GM20431 (cell line): Measurements from ENCODE around the gene CHCHD3.
"Not testable (repeated sequence)": the region's sequence is repeated elsewhere in the genome, so short reads cannot be mapped to it uniquely, and the experiment has no call there.

Source experiments
- in situ Hi-C: fragments of 300-500 bp; cut with MseI, MboI; formaldehyde crosslinking; loops from one replicate; pipeline ENCODE4 v1.15.0; 2020; ENCODE audit warnings: low sequenced_read_pairs; ENCODE audit not compliant: unreplicated experiment

The CHCHD3 gene

DNA sequence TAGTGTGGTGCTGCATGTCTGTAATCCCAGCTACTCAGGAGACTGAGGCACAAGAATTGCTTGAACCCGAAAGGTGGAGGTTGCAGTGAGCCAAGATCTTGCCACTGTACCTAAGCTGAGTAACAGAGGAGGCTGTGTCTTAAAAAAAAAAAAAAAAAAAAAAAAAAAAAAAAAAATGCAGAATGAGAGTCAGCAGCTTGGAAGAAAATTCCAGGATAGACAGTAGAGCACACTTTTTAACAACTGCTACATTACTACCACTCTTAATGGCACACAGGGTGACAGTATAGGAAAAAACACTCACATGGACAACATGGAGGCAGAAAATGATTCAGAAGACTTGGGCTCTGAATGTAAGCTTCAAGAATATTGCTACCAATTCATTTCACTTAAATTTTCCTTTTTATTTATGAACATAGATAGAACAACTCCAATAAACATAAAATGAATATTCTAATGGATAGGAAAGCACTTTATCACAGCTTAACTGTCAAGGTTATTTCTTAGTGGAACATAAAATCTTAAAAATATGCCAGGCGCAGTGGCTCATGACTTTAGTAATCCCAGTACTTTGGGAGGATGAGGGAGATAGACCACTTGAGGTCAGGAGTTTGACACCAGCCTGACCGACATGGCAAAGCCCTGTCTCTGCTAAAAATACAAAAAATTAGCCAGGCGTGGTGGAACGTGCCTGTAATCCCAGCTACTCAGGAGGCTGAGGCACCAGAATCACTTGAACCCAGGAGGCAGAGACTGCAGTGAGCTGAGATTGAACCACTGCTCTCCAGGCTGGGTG lies 31.5 kb downstream of the CHCHD3 start:
- in situ Hi-C loops = no loop called here

DNA sequence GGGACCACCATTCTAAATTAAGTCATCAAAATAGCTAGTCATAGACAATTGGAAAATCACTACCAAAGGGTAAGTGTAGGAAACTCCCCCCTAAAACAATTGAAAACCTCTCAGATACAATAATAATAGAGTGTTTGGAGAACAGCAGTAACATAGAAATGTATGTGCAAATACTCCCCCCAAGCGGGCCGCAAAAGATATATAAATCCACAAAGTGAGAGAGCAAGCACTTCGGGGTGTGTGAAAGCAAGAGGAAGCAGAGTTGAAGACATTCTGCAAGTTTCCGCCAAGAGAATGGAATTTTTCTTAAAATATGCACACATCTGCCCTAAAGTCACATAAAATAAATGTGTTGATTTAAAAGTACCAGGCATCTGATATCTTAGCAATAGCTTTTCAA lies 33.3 kb downstream of the CHCHD3 start:
- in situ Hi-C loops = no loop called here

DNA sequence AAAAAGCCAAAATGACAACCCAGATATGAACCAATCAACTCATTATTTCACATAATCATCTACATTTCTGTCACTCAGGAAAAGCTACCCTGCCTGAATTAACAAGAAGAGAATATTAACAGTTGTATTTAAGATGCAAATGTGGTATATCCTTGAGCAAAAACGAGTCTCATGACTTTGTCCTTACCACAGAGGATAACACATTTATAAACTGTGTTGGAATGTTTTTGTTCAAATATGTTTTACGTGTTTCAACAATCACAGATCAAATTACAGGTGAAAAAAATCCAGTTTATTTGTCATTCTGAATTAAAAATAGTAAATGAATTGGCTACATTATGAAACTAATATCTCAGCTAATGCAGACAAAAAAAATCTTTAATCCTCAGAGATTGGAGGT lies 34.6 kb downstream of the CHCHD3 start:
- in situ Hi-C loops = no loop called here

DNA sequence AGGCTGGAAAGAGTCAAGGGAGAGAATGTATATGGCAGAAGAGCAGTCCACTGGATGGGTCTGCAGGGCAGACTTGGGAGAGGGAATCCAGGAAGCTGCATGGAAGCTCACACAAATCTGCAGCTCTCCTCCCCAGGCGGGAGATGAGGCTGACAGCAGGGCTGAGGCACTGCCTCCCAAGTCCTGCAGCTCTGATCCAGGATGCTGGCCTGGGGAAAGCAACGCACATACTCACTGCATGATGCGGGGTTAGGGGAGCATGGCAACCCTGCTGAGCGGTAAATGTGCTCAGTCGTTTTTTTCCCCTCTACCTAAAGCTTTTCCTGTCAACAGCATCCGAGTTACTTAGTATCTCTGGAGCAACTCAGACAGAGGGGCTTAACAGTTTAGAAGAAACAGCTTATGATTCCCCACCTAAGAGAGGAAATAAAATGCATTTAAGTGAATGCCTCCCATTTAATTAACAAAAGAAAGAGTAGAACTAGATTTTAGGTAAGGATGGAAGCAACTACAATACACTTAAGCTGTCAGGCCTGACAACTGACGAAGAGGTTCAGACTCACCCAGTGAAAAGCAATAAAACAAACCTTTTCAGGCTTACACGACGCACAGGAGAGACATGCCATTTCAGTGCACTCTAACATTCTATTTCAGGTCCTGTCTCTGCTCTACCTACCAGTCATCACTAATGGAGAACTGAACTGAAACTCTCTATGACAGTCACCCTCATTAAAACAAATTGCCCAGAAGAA lies 37.0 kb downstream of the CHCHD3 start:
- in situ Hi-C loops = no loop called here

DNA sequence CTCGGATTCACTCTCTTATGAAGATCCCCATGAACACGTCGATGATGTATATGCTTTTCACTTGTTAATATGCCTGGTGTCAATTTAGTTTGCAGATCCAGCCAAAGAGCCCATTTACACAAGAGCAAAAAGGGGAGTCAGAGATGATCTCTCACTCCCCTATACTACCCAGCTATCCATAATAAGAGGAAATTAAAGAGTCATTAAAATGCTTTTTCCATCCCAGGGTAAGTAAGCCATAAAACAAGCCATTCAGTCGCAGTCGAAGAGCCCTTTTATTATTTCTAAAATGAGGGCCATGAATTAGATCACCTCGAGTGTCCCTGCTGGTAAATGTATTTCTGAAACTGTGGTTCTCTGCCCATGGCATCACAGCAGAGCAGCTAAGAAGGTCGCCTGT lies 41.2 kb downstream of the CHCHD3 start:
- in situ Hi-C loops = no loop called here

DNA sequence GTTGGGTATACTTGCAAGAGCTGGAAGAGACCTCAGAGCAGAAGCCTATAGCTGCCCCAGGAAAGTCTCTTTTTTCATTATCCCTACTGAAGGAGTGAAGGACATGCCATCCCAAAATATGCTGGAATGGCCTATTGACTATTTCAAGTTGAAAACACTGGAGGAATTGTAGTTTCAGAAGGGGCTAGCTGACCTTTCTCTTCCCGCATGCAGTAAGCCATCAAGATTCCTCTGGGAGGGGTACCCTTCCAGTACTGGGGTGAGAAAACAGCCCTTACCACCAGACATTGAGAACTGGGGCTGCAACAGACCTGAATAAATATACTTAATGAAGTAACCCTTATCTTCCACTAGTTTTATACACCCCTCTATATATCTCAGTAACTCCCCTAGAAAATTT lies 41.7 kb downstream of the CHCHD3 start:
- in situ Hi-C loops = no loop called here

DNA sequence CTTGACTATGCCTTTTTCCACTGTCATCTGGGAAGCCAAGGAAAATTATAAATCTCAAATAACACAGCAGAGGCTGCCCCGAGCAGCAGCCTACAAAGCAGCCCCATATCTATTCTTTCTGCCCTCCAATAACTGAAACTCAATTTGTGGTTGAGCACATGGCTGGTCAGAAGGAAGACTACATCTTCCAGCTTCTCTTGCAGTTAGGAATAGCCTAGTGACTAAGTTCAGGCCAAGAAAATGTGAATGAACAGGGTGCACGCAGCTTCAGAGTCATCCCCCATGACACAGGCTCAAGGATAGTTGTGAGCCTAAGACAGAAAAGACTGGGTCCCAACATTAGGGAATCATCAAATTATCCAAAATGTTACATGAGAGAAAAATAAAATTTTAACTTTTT lies 42.3 kb downstream of the CHCHD3 start:
- in situ Hi-C loops = no loop called here

DNA sequence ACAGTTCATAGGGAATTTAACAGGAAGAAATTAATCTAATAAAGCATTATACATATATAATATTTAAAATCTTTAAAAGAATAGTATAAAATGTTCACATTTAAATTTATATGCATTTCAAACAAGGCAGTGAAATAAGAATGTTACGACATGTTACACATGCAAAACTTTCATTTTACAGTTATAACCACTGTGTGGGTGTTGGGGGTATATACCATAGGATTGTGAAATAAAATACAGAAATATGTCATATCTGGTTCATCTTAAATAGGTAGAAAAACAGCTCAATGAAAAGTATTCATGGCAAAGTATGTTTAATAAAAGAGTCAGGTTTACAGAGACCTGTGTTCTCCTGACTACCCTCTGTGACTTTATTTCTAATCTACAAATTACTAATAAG lies 45.6 kb downstream of the CHCHD3 start:
- in situ Hi-C loops = no loop called here

DNA sequence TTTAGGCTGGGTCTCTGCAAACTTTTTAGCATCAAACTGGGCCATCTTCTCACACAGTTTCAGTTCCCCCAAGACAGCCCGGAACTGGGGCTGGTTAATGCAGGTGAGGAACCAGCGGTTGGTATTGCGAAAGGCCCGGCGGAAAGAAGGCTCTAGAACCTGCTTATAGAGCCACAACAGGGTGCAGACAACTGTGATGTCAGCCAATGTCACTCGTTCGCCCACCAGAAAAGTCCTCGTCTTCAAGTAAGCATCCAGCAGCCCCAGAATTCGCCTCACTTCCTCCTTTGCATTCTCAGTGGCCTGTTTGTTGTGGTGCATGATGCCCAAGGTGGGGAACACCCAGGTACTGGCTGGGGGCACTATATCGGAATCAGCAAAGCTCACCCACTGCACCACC lies 46.6 kb downstream of the CHCHD3 start:
- in situ Hi-C loops = not testable (repeated sequence)

DNA sequence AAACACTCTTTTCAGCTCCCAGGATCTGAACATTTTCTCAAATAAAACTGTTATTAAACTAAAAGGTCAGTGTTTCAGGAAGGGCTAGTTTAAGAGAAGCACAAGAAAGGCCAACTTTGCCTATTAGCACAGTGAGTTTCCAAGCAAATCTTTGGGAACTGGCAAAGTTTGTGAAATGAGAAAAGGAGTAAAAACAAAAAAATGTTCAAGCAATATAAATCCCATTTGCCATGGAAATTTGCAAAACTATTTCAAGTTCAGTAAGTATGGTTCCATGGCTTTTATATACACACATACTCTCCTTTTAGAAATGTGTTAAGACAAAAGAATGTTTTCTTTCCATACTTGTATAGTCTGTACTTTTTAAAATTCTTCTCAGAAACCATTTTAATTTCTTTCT lies 51.5 kb downstream of the CHCHD3 start:
- in situ Hi-C loops = no loop called here

DNA sequence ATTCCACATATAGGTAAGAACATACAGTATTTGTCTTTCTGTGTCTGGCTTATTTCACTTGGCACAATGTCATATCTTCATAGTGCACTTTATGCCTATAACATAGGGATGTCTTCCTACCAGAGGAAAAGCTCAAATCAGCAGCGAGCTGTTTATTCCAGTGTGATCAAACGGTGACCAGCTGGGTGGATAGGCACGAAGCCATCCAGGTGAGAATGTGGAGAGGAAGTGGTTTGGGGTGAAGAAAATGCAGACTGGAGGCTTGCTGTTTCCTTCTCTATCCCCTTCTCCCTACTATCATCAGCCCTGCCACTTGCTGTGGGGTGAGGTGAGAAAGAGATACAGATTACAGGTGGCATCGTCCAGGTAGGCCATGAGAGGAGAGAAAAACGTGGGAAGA lies 52.4 kb downstream of the CHCHD3 start:
- in situ Hi-C loops = no loop called here

DNA sequence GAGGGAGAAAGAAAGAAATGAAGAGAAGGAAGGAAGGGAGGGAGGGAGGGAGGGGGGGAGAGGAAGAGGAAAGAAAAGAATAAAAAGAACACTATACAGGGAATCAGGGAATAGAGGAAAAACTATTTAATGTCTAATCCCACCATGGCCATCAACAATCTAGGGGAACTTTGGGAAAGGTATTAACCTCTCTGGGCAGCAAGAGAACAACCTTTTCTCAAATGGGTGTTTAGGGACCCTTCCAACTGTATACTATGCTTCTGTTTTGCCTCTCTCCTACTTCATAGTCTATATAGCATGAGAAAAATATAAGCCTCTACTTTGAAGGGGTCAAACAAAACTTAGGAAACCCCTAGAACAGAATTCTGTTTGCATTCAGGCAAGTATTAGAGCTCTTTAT lies 54.5 kb downstream of the CHCHD3 start:
- in situ Hi-C loops = no loop called here

DNA sequence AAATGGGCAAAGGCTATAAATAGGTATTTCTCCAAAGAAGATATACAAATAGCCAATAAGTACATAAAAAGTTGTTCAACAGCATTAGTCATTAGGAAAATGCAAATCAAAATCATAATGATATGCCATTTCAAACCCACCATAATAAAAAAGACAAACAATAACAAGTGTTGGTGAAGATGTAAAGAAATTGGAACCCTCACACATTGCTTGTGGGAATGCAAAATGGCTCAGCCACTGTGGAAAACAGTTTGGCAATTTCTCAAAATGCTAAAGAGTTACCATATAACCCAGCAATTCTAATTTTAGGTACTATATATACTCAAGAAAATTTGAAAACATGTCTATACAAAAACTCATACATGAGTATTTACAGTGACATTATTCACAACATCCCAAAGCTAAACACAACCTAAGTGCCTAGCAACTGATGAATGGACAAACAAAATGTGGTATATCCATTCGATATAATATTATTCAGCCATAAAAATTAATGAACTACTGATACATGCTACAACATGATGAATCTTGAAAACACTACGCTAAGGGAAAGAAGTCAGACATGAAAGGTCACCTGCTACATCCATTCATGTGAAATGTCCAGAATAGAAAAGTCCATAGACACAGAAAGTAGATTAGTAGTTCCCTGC lies 55.6 kb downstream of the CHCHD3 start:
- in situ Hi-C loops = no loop called here

DNA sequence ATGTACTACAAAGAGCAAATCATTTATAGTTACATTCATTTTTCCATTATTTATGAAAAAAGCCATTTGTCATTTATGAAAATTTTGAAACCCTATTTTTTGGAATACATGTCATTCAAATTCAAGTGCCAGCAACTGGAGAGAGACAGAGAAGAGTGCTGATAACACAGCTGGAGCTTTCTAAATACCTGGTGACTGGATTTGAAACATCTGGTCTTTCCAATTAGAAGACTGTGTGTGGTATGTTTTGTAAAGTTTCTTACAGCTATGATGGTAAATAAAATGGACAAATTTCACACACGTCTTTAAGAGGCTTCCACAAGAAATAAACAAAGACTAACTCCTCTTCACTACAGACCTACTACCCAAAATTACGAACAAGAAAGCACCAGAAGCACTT lies 56.8 kb downstream of the CHCHD3 start:
- in situ Hi-C loops = no loop called here

DNA sequence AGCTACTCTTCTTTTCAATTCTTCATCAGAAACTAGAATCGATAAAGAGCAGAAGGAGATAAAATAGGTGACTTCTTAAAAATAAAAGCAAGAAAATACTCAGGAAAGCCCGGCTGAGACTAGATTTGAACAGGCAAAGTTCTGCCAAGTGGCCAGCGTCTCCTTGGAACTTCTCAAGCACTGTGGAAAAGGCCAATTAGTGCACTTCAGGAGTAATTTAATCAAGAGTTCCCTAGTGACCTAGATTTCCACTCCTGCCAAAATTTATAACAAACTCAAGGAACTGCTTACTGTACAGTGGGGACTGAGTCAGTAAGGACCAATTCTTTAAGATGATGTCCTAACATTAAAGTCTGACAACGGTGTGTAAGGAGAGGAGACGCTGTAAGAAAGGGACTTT lies 57.3 kb downstream of the CHCHD3 start:
- in situ Hi-C loops = no loop called here

DNA sequence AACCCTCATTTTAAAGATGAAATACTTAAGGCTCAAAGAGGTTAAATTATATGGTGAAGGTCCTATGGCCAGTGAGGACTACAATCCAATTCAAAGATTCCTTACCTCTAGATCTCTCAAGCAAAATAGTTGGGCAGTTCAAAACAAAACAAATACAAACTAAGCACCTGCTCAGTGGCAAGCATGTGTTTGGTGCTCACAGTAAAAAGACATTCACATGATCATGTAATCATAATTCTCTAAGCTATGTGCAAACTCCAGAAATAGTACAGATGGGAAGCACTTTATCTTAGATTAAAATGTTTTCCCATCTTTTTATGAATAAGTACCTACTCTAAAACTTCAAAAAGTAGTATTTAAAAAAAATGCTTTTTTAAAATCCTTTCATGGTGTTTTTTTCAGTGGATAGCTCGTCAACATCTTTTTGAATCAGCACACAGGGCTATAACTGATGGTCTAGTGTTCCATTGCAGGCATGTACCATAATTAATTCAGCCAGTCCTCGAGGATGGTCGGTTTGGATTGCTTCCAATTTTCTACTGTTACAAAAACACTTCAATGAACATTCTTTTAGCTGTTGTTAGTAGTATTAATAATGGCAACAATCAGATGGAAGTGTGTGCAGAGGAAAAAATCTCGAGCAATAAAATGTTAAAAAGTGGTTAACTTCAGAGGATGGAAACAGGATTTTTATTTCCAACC lies 58.4 kb downstream of the CHCHD3 start:
- in situ Hi-C loops = no loop called here

DNA sequence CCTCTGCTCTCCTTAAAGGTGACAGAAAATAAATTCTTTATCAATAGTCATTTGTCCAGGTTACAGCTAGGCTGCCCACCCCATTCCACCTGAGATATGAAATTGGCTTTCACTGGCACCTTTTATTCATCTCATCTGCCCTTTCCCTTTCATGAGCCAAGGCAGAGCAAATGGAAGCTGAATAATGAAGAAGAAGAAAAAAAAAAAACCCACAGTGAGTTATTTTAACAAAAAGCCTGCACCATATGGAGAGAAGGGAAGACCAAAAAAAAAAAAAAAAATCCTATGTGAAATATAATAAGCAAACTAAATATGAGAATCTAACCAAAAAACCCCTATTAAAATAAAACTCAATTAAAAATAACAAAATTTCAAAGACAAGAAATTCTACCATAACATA lies 59.2 kb downstream of the CHCHD3 start:
- in situ Hi-C loops = no loop called here

DNA sequence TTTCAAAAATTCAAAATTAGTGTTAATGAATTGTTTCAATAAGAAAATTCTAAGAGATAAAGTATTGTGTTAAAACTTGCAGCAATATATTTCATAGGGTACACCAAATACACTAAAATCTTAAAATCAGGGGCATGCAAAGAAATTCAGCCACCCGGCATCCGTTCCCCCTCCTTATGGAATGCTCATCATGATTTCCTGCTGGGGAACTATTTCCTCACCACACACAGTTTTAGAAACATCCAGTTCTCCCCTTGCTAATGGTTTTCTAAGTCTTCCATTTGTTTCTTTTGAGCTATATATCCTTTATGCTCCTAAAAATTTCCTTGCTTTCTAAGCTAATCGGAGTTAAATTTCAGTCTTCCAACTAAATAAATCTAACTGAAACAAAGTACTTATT lies 60.7 kb downstream of the CHCHD3 start:
- in situ Hi-C loops = no loop called here

DNA sequence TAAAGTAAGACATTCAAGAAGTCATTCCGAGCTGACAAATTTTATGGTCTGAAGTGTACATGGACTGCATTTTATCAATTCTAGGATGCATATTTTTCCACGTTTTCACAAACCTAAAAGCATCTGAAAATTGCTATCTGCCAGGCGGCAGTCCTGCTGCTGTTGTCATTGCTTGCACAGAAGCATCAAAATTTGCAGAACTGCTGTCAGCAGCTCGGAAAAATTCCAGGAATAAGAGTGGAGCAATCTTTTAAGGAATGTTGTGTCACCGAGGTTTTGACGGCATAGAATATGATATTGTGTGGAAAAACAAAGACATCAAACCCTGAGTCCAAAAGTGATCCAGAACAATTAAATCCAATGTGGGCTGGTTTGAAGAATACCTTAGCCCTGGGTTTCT lies 61.4 kb downstream of the CHCHD3 start:
- in situ Hi-C loops = no loop called here

DNA sequence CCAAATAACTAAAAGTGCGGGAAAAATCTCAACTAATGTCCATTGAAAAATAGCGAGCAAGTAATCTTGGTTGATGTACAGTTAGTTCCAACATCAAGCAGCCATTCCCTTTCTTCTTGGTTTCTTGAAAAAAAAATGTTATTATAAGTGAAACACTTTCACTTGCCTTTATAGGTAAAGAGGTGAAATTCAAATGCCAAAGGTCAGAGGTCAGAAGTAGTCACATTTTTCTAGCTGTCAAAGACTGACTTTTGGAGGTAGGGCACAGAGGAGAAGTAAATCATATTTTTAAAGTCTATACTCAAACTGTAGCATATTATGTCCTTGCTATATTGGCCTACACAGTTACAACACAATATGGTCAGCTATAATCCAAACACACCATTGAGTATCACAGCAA lies 62.3 kb downstream of the CHCHD3 start:
- in situ Hi-C loops = no loop called here

DNA sequence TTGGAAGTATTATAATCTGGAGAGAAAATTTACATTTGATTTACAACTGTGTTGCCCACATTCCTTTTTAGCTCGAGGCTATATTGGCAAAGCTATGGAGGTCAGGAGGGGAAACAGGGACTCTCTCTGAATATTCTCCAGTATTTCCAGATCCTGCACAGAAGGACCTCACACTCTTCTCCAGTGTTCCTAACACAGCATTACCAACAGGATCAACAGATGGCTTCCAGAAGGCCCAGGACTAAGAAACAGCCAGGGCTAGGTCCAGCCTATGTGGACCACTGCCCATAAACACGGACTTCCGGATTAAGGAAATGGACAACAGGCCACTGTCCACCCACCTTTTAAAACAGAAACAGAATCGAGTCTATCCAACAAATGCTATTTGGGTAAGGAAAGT lies 65.3 kb downstream of the CHCHD3 start:
- in situ Hi-C loops = no loop called here
